ENCODE measurements around the gene PHRF1. TPM values are rescaled to one million over a fixed set of nuclear protein-coding genes. Genes with fewer than 3 reads are reported as not detected.

The PHRF1 gene
- total and polyA plus RNA-seq, 9 of the 15 experiments (the other 6 are each of a cell fraction or from before 2014, with no cell fraction given): 0.07 to 37.2 (median 7.7) TPM

DNA sequence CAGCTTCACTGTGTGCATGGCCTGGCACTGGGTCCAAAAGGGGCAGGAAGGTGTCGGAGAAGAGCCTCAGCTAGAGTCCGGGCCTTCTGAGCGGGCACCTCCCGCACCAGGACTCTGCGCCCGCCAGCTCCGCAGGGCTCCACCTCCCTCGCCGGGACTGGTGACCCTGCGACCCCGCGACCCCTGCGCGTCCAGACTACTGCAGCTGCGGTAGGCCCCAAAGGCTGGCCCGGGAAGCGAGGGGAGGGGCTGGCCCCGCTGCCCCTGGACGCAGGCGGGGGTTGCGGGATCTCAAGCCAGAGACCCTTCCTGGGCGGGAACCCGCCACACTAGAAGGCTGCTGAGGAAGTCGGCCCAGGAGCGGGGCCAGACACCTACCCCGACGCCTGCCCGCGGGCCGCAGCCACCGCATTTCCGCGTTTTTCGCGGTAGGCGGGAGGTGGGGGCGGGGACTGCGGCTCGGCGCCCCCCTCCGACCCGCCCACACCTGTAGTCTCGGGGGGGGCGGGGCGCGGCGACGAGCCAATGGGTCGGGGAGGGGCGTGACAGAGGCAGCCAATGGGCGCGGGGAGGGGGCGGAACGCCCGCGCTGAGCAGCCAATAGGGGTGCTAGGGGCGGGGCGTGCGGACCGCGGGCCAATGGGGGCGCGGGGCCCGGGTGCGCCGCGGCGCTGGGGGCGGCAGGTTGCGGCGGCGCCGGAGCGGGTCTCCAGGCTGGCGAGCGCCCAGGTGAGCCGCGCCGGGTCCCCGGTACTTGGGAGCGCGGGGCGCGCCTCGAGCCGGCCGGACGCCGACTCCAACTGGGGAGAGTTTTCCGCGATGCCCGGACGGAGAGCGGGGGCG lies 15.7 kb upstream of the PHRF1 start, which contains the start of the genes LMNTD2 and RASSF7 (continued):
- no peak for TF ChIP-seq ZNF197 (CRISPR knock-in tag; IDR thresholded peaks at IDR 0.05; ENCODE audit: low read depth)
- TF ChIP-seq RHOXF2B (CRISPR knock-in tag; conservative IDR thresholded peaks at IDR 0.05): 0 out of 2 replicates have a peak, but pooled peaks have one; percentile 33
- TF ChIP-seq, protein P1, sequence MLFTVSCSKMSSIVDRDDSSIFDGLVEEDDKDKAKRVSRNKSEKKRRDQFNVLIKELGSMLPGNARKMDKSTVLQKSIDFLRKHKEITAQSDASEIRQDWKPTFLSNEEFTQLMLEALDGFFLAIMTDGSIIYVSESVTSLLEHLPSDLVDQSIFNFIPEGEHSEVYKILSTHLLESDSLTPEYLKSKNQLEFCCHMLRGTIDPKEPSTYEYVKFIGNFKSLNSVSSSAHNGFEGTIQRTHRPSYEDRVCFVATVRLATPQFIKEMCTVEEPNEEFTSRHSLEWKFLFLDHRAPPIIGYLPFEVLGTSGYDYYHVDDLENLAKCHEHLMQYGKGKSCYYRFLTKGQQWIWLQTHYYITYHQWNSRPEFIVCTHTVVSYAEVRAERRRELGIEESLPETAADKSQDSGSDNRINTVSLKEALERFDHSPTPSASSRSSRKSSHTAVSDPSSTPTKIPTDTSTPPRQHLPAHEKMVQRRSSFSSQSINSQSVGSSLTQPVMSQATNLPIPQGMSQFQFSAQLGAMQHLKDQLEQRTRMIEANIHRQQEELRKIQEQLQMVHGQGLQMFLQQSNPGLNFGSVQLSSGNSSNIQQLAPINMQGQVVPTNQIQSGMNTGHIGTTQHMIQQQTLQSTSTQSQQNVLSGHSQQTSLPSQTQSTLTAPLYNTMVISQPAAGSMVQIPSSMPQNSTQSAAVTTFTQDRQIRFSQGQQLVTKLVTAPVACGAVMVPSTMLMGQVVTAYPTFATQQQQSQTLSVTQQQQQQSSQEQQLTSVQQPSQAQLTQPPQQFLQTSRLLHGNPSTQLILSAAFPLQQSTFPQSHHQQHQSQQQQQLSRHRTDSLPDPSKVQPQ (CRISPR knock-in tag; IDR thresholded peaks at IDR 0.05; ENCODE audit: borderline replicate concordance): peak; percentile 64; the same call in 1 of the 2 replicates
- TF ChIP-seq, protein P2, sequence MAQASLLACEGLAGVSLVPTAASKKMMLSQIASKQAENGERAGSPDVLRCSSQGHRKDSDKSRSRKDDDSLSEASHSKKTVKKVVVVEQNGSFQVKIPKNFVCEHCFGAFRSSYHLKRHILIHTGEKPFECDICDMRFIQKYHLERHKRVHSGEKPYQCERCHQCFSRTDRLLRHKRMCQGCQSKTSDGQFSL (CRISPR knock-in tag; IDR thresholded peaks at IDR 0.05): peak; percentile 74
- TF ChIP-seq, protein P2 (tag; IDR thresholded peaks at IDR 0.05): no peak
- TF ChIP-seq, protein P3, sequence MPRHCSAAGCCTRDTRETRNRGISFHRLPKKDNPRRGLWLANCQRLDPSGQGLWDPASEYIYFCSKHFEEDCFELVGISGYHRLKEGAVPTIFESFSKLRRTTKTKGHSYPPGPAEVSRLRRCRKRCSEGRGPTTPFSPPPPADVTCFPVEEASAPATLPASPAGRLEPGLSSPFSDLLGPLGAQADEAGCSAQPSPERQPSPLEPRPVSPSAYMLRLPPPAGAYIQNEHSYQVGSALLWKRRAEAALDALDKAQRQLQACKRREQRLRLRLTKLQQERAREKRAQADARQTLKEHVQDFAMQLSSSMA (CRISPR knock-in tag; IDR thresholded peaks at IDR 0.05): 0 out of 2 replicates have a peak, but pooled peaks have one; percentile 43
- TF ChIP-seq ZNF830 (CRISPR knock-in tag; IDR thresholded peaks at IDR 0.05): peak; percentile 77; the same call in 1 of the 2 replicates
- no peak for TF ChIP-seq SMARCA5 (IDR thresholded peaks at IDR 0.05)
- TF ChIP-seq RBBP5 (IDR thresholded peaks at IDR 0.05; ENCODE audit: borderline replicate concordance, insufficient read depth, low read length, poor library complexity, severe bottlenecking): peak; percentile 90
- TF ChIP-seq ZNF764 (CRISPR knock-in tag; IDR thresholded peaks at IDR 0.05; ENCODE audit: low read depth): 0 out of 2 replicates have a peak, but pooled peaks have one; percentile 27
- TF ChIP-seq FOS (IDR thresholded peaks at IDR 0.05; ENCODE audit: extremely low read depth, insufficient read length): peak; percentile 97
- TF ChIP-seq YY1 (IDR thresholded peaks at IDR 0.05; ENCODE audit: borderline replicate concordance in 1 of 3, control insufficient read depth in 1 of 3, extremely low read depth in 1 of 3, insufficient read depth in 3 of 3, insufficient read length in 1 of 3, insufficient replicate concordance in 2 of 3, low read depth in 1 of 3, low read length in 2 of 3): peak in 1 of 3 experiments; percentile 11
- TF ChIP-seq, protein P4, sequence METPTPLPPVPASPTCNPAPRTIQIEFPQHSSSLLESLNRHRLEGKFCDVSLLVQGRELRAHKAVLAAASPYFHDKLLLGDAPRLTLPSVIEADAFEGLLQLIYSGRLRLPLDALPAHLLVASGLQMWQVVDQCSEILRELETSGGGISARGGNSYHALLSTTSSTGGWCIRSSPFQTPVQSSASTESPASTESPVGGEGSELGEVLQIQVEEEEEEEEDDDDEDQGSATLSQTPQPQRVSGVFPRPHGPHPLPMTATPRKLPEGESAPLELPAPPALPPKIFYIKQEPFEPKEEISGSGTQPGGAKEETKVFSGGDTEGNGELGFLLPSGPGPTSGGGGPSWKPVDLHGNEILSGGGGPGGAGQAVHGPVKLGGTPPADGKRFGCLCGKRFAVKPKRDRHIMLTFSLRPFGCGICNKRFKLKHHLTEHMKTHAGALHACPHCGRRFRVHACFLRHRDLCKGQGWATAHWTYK (CRISPR knock-in tag; IDR thresholded peaks at IDR 0.05): peak; percentile 77; the same call in 1 of the 2 replicates
- peak; percentile 73 for TF ChIP-seq POLR2AphosphoS5 (IDR thresholded peaks at IDR 0.05; ENCODE audit: control insufficient read depth, insufficient read depth, low read depth, low read length)
- TF ChIP-seq GTF2E2 (tag; IDR thresholded peaks at IDR 0.05): peak; percentile 63; the same call in 1 of the 2 replicates
- TF ChIP-seq L3MBTL2 (IDR thresholded peaks at IDR 0.05): peak; percentile 73
- TF ChIP-seq SMAD4 (CRISPR knock-in tag; conservative IDR thresholded peaks at IDR 0.05): peak; percentile 16
- no peak for TF ChIP-seq MECOM (CRISPR knock-in tag; IDR thresholded peaks at IDR 0.05)
- TF ChIP-seq, protein P5, sequence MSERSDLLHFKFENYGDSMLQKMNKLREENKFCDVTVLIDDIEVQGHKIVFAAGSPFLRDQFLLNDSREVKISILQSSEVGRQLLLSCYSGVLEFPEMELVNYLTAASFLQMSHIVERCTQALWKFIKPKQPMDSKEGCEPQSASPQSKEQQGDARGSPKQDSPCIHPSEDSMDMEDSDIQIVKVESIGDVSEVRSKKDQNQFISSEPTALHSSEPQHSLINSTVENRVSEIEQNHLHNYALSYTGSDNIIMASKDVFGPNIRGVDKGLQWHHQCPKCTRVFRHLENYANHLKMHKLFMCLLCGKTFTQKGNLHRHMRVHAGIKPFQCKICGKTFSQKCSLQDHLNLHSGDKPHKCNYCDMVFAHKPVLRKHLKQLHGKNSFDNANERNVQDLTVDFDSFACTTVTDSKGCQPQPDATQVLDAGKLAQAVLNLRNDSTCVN (CRISPR knock-in tag; IDR thresholded peaks at IDR 0.05): 0 out of 2 replicates have a peak, but pooled peaks have one; percentile 33

Data from K562 (cell line).